SU-DHL-6 (cell line): ENCODE data around the gene SLC35F1.

Experiments
- EZH2phosphoT487 ChIP-seq: fragments of 200-600 bp; sonication (generic), shearing (Covaris generic); conservative IDR thresholded peaks from 2 replicates; pipeline ENCODE4 v1.6.1; 2018; ENCODE audit warnings: mild to moderate bottlenecking, antibody characterized with exemption, low read length, moderate library complexity, mixed read lengths
- TF ChIP-seq, protein P1 (sequence below): fragments of 200-600 bp; sonication (generic); IDR thresholded peaks from one replicate; pipeline ENCODE4 v1.5.1; 2017; ENCODE audit warnings: antibody characterized with exemption, mild to moderate bottlenecking, low read length, moderate library complexity; ENCODE audit not compliant: insufficient read depth, poor library complexity, severe bottlenecking

DNA sequence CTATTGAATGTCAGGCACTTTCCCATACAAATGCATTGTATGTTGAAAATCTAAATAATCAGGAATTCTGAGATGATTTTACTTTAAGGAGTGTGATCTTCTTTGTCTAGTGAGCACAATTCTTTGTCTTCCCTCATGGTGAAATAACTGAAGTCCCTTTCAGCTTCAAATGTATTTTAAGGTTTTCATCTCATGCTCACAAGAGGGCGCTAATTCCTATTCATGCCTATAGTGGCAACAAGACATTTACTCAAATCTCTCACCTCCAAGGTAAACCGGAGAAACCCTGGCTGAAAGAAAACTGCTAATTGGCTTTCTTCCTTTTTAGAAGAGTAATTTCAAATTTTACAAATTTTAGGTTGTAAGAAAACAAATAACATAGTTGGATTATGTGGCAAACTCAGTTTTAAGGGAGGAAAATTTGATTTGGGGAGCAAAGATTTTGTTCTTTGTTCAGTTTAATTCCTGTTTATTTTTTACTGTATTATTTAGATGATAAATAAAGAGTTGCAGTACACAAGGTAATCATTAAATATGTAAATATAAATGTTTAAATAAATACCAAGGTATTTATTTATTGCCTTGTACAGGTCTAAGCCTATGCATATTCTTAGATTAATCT, 69.1 kb downstream of the SLC35F1 start:
- TF ChIP-seq, protein P1, sequence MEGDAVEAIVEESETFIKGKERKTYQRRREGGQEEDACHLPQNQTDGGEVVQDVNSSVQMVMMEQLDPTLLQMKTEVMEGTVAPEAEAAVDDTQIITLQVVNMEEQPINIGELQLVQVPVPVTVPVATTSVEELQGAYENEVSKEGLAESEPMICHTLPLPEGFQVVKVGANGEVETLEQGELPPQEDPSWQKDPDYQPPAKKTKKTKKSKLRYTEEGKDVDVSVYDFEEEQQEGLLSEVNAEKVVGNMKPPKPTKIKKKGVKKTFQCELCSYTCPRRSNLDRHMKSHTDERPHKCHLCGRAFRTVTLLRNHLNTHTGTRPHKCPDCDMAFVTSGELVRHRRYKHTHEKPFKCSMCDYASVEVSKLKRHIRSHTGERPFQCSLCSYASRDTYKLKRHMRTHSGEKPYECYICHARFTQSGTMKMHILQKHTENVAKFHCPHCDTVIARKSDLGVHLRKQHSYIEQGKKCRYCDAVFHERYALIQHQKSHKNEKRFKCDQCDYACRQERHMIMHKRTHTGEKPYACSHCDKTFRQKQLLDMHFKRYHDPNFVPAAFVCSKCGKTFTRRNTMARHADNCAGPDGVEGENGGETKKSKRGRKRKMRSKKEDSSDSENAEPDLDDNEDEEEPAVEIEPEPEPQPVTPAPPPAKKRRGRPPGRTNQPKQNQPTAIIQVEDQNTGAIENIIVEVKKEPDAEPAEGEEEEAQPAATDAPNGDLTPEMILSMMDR: peak; percentile 68
- TF ChIP-seq EZH2phosphoT487: no peak
